ENCODE results near the gene CDC42.

Gene CDC42

GRCh38 chr1:22057861-22058260, 5.4 kb downstream of the CDC42 start:
- TF ChIP-seq ZBTB7A (IDR thresholded peaks at IDR 0.05; ENCODE audit: low read depth) (no peak), TCF12 (IDR thresholded peaks at IDR 0.05; ENCODE audit: low read depth) (no peak), YY1 (IDR thresholded peaks at IDR 0.05; ENCODE audit: low read depth) (no peak)

- no peak for TF ChIP-seq EGR1 (IDR thresholded peaks at IDR 0.05)
- no peak for TF ChIP-seq NFIC (IDR thresholded peaks at IDR 0.05)
- TF ChIP-seq RAD21 (IDR thresholded peaks at IDR 0.05; ENCODE audit: low read depth): no peak
- TF ChIP-seq CEBPB (IDR thresholded peaks at IDR 0.05): no peak
- no peak for TF ChIP-seq TCF12 (IDR thresholded peaks at IDR 0.05; ENCODE audit: low read depth)
- no peak for TF ChIP-seq USF1 (IDR thresholded peaks at IDR 0.05)
- no peak for TF ChIP-seq REST (IDR thresholded peaks at IDR 0.05; ENCODE audit: low read depth)
- no peak for TF ChIP-seq YY1 (IDR thresholded peaks at IDR 0.05; ENCODE audit: low read depth)
- TF ChIP-seq FOXM1 (IDR thresholded peaks at IDR 0.05; ENCODE audit: borderline replicate concordance, low read depth): no peak
- no peak for TF ChIP-seq TAF1 (IDR thresholded peaks at IDR 0.05; ENCODE audit: low read depth)
- no peak for TF ChIP-seq MAX (IDR thresholded peaks at IDR 0.05)
- no peak for TF ChIP-seq ZBTB7A (IDR thresholded peaks at IDR 0.05; ENCODE audit: low read depth)
- TF ChIP-seq EP300 (IDR thresholded peaks at IDR 0.05; ENCODE audit: borderline replicate concordance): no peak
- no peak for TF ChIP-seq CREB1 (IDR thresholded peaks at IDR 0.05; ENCODE audit: low read depth)
- no peak for TF ChIP-seq TEAD4 (IDR thresholded peaks at IDR 0.05)
Measured at GRCh38 chr1:22064751-22065402, 12.4 kb downstream of the CDC42 start.

GRCh38 chr1:22071511-22071910, 19.0 kb downstream of the CDC42 start:
- TF ChIP-seq CEBPB (IDR thresholded peaks at IDR 0.05) (no peak), TAF1 (IDR thresholded peaks at IDR 0.05; ENCODE audit: low read depth) (no peak), RAD21 (IDR thresholded peaks at IDR 0.05; ENCODE audit: low read depth) (no peak), MAX (IDR thresholded peaks at IDR 0.05) (no peak), YY1 (IDR thresholded peaks at IDR 0.05; ENCODE audit: low read depth) (no peak), REST (IDR thresholded peaks at IDR 0.05; ENCODE audit: low read depth) (no peak), EP300 (IDR thresholded peaks at IDR 0.05; ENCODE audit: borderline replicate concordance) (no peak), USF1 (IDR thresholded peaks at IDR 0.05) (no peak), NFIC (IDR thresholded peaks at IDR 0.05) (no peak), EGR1 (IDR thresholded peaks at IDR 0.05) (no peak), TEAD4 (IDR thresholded peaks at IDR 0.05) (no peak)

GRCh38 chr1:22074803-22075202, 22.3 kb downstream of the CDC42 start:
- TF ChIP-seq EGR1 (IDR thresholded peaks at IDR 0.05) (no peak), REST (IDR thresholded peaks at IDR 0.05; ENCODE audit: low read depth) (no peak), MAX (IDR thresholded peaks at IDR 0.05) (no peak), CEBPB (IDR thresholded peaks at IDR 0.05) (no peak), TAF1 (IDR thresholded peaks at IDR 0.05; ENCODE audit: low read depth) (no peak), TEAD4 (IDR thresholded peaks at IDR 0.05) (no peak), CREB1 (IDR thresholded peaks at IDR 0.05; ENCODE audit: low read depth) (no peak), USF1 (IDR thresholded peaks at IDR 0.05) (no peak), ZBTB7A (IDR thresholded peaks at IDR 0.05; ENCODE audit: low read depth) (no peak), EP300 (IDR thresholded peaks at IDR 0.05; ENCODE audit: borderline replicate concordance) (no peak), NFIC (IDR thresholded peaks at IDR 0.05) (no peak), FOXM1 (IDR thresholded peaks at IDR 0.05; ENCODE audit: borderline replicate concordance, low read depth) (no peak), RAD21 (IDR thresholded peaks at IDR 0.05; ENCODE audit: low read depth) (no peak), TCF12 (IDR thresholded peaks at IDR 0.05; ENCODE audit: low read depth) (no peak)

Data from Ishikawa (cell line).